ENCODE data around the gene ZDHHC22.

DNA sequence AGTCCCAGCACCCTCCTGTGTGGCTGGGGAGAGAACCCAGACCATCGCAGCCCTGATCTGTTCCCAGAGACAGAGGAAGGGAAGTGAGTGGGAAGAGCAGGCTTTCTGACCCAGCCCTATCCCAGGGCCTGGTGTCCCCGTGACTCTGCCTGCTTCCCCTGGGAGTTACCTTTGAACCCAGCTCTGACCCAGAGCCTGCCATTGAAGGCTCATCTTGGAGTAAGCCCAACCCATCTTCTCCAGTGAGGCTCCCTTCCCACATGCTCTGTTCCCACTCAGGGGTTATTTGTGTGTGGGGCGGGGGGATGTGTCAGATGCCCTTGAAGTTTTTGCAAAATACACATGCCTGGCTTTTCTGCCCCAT lies 46.0 kb upstream of the ZDHHC22 start:
- TF ChIP-seq, protein P1, sequence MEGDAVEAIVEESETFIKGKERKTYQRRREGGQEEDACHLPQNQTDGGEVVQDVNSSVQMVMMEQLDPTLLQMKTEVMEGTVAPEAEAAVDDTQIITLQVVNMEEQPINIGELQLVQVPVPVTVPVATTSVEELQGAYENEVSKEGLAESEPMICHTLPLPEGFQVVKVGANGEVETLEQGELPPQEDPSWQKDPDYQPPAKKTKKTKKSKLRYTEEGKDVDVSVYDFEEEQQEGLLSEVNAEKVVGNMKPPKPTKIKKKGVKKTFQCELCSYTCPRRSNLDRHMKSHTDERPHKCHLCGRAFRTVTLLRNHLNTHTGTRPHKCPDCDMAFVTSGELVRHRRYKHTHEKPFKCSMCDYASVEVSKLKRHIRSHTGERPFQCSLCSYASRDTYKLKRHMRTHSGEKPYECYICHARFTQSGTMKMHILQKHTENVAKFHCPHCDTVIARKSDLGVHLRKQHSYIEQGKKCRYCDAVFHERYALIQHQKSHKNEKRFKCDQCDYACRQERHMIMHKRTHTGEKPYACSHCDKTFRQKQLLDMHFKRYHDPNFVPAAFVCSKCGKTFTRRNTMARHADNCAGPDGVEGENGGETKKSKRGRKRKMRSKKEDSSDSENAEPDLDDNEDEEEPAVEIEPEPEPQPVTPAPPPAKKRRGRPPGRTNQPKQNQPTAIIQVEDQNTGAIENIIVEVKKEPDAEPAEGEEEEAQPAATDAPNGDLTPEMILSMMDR (IDR thresholded peaks at IDR 0.05): no peak
- TF ChIP-seq NRF1 (IDR thresholded peaks at IDR 0.05; ENCODE audit: low read depth, low read length) (no peak), POLR2AphosphoS5 (IDR thresholded peaks at IDR 0.05; ENCODE audit: low read depth, low read length) (no peak), NFIC (IDR thresholded peaks at IDR 0.05; ENCODE audit: borderline replicate concordance) (no peak), FOXM1 (IDR thresholded peaks at IDR 0.05; ENCODE audit: low read depth) (no peak), RAD21 (IDR thresholded peaks at IDR 0.05; ENCODE audit: low read length) (no peak), GATA2 (CRISPR knock-in tag; IDR thresholded peaks at IDR 0.05) (no peak)
- TF ChIP-seq, protein P2, sequence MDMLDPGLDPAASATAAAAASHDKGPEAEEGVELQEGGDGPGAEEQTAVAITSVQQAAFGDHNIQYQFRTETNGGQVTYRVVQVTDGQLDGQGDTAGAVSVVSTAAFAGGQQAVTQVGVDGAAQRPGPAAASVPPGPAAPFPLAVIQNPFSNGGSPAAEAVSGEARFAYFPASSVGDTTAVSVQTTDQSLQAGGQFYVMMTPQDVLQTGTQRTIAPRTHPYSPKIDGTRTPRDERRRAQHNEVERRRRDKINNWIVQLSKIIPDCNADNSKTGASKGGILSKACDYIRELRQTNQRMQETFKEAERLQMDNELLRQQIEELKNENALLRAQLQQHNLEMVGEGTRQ (IDR thresholded peaks at IDR 0.05; ENCODE audit: borderline replicate concordance, low read depth, low read length): no peak

Measured in SK-N-SH (cell line).